Urothelium cell line (cell line): ENCODE results near the gene ZNF516.

Experiments used
- DNase-seq: peaks from one replicate; pipeline ENCODE4 v3.0.0; 2011; ENCODE audit warnings: low spot score, mixed read lengths
- FAIRE-seq: peaks from 2 replicates; lab custom pipeline; 2011; peaks lifted over from hg19 to GRCh38; lab: Jason Lieb, UNC

Gene ZNF516

GRCh38 chr18:76507830-76508385 is 12.9 kb upstream of the ZNF516 start:
- DNase-seq (no peak), FAIRE-seq (no peak)

DNA sequence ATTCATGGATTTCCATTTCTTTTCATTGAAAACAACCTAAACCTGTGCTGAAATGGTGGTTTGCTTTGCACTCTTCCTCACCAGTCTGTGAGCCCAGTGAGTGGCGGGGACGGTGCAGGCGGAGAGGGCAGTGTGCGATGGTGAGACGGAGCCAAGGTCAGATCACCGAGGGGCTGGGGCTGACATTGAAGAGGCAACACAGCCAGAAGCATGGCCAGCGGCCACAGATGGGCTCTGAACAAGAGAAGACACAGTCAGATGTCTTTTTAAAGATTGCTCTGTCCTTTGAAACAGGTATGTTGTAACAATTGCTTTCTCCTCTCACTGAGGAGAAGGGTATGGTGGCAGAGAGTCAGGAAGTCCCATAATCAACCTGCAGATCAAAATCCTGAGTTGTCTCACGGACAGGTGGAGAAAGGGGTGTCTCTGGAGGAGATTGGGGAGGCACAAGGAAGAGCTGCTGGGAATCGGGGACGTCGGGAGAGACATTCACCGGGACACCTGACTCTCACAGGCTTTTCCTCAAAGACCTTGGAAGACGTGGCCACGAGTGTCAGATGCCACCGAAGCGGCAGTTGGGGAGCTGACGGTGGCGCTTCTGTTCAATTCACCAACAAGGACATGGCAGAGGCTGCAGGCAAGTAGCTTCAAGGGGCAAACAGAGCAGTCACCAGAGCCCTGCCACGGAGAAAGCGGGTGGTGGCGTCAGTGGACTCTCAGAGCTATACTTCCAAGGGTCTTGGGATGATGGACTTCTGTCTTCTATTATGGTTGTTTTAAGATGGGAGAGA is 12.1 kb upstream of the ZNF516 start:
- DNase-seq (no peak), FAIRE-seq (no peak)

DNA sequence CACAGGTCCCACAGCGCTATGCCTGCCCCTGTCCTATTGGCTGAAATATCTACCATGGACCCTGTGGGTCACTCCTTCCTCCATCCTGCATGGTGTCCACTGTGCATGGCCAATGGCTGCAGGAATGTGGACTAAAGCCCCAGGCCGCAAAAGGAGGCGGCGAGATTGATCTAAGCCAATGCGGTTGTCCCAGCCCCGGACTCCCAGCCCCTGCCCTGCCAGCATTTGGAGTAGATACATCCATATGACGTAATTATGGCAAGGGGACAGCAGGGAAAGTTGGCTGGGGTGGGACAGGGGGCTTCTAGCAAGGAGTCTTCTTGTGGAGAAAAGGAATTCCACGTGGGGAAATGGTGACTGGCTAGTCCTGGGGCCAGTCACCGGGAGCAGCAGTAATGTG is 11.4 kb upstream of the ZNF516 start:
- FAIRE-seq: no peak

GRCh38 chr18:76505614-76506013 is 10.6 kb upstream of the ZNF516 start:
- DNase-seq (no peak), FAIRE-seq (no peak)

More for the DNA sequence above, 11.4 kb upstream of the ZNF516 start:
- DNase-seq: no peak

DNA sequence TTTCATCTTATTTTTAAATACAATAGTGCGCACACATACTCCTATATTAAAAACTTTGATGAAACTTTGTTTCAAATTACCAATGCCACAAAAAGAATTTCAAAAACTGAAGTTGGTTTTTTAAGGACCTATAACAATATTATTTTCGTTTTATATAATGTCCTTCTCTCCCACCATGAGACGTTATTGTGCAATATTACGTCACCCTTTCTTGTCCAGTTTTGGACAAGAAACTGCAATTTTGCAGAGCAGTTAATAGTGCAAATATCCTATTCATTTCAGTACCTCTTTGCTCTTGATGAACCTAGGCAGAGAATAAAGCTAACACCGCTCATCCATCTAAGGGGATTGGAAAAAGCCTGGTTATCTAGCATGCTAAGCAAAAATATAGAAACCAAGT is 9.7 kb upstream of the ZNF516 start:
- DNase-seq: no peak
- no peak for FAIRE-seq

GRCh38 chr18:76503649-76504386 is 8.8 kb upstream of the ZNF516 start:
- no peak for DNase-seq
- FAIRE-seq: no peak

- FAIRE-seq: no peak
- DNase-seq: no peak
Observed at GRCh38 chr18:76502551-76502950, 7.5 kb upstream of the ZNF516 start.

DNA sequence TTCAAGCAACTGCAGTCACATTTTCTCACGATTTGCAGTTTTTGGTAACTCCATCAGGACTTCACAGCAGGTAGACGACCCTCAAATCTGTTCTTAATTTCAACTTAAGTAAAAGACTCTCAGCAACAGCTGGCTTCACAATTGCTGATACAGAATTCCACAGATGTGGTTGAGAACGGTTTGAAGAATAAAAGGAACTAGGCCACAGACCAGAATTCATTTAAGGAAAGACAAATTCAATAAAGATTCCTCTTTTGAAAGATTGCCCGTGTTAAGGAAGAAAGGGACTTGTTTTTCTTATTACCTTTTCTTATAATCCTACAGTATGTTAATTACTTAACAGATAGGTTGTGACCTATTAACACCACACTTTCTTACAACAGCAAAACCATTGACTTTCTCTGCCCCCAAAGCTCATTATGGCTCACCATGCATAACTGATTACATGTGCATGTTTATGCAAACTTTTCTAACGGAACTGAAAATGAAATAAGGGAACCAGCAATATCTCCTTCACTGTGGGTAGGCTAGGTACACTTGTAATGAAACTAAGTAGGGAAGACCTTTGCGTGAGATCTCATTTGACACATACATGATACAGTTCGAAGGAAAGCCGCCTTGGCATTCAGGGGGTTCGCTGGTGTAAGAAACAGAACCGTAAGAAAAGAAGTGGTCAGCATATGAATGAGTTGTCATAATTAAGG is 4.7 kb upstream of the ZNF516 start:
- DNase-seq: no peak
- no peak for FAIRE-seq

DNA sequence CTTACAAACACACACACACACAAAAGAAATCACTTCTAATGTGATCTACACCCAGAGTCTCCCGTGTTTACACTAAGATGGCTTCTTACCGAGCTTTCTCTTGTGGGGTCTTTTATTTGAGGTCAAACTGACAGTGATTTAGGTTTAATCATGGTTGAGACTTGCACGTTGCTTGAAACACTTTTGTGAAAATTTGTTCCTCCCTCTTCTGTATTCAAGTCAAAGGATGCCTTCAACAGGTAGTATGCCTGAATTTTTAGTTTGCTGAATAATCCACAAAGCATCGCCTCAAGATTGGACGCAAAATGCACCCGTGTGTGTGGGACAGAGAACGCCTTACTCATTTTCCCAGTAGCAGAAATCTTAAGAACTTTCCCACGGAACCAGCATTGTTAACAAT is 4.0 kb upstream of the ZNF516 start:
- FAIRE-seq: no peak
- DNase-seq: no peak

DNA sequence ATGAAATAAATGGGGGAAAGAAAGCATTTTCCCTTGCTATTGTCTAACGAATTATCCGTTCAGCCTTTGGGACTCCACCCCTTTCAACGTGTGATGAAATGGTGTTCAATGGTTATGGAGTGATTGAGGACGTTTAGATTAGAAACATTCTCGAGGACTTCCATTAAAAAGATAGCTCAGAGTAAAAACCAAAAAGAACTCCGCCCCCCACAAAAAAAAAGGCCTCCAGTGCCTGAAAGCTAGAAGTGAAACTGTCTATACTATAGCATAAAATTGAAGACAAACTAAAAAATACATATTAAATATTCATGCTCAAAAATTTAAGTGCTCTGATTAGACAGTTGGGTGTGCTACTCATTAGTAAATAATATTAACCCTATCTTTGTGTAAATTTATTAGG is 3.0 kb upstream of the ZNF516 start:
- DNase-seq (no peak), FAIRE-seq (no peak)

DNA sequence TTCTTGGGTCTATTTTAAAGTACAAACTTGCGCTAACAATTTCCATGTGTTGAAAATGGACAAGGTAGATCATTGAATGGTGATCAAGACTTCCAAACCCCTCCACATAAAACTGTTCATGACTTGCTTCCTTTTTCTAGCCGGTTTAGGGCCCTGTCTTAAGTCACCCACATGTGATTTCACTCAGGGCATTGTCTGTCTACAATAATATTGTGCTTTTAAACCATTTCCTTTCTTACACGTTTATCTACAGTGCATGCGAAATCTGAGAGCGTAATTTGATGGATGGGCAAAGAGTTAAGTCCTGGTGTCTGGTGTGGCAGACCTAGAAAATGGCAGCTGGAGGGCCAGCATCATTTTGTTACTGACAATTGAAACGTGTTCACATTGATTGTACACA is 2.0 kb upstream of the ZNF516 start:
- DNase-seq (no peak), FAIRE-seq (no peak)

GRCh38 chr18:76496194-76496890 is 1.3 kb upstream of the ZNF516 start:
- FAIRE-seq (no peak), DNase-seq (no peak)

DNA sequence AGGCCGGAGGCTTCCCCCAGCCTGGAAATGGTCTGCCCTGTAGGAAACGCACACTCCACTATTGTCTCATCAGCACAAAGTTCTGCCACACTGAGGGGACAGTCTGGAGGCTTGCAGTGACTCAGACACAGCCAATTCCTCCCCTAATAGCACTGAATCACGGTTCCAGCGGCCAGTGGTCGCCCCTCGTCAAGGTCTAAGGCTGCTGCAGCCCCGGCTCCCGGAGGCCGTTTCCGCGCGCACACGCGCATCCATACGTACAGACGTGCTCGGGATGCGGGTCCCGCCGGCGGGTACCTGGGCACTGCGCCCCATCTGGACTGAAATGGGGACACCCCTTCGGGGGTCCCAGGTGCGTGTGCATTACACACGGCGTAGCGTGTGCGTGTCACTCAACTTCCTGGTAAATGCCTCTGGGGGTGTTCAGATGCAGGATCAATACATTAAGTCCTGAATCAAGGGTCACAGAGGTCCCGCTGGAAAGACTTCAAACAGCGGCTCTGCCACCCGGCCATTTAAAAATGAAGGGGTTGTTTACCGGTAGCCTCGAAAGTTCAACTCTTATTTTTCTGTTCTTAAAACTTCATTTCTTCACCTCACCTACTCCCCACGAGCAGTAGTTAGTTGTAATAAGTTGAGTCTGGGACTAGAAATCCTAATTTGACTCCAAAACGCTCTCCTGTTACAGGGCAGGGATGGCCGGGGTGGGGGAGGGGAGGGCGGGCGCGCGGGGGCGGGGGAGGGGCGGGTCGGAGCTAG is 572 bp upstream of the ZNF516 start:
- DNase-seq (peak; percentile 35), FAIRE-seq (no peak)

- DNase-seq: peak; percentile 20
Observed at GRCh38 chr18:76494231-76495005, 624 bp downstream of the ZNF516 start.

DNA sequence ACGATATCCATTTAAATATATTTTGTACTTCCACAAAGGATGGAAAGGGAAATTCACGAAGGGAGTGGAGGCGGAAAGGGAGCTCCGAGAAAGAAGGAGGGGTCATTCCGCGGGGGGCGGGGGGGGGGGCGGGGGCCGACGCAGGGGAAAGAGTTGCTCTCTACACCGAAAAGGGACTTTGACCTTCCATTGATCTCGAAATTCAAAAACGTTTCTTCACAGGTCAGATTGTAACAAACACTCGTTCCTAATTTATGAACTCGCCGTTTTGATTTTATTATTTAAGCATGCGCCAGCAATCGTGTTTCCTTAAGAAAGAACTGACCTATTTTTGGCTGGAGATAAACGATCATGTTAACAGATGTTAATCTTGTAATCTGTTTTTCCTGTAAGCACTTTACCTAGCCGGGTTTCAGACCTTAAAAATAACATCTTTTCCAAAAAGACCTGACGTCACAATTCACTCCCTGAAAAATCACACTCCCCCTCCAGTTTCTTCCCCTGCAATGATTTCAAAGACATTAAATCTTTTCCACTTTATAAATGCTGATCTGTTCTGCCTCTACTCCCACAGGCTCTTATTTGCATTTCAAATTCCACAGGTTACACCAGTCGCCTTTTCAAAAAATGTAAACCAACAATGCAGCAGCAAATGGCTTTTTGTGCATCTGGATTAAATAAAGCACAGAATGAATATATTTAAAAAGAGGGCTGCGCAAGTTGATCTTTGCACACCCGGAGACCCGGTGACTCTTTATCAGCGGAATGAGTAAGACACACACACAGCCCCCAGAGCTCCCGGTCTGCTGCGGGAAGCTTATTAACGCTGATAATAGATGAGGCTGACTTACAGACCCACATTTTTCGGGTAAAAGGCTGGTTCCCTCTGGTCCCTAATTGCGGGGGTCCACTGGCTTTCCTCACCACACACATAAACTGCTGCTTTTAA is 1.6 kb downstream of the ZNF516 start:
- DNase-seq (peak; percentile 76), FAIRE-seq (no peak)

More at GRCh38 chr18:76494231-76495005, 624 bp downstream of the ZNF516 start:
- no peak for FAIRE-seq

- DNase-seq (peak; percentile 95), FAIRE-seq (no peak)
Observed at GRCh38 chr18:76492669-76493212, 2.3 kb downstream of the ZNF516 start.

DNA sequence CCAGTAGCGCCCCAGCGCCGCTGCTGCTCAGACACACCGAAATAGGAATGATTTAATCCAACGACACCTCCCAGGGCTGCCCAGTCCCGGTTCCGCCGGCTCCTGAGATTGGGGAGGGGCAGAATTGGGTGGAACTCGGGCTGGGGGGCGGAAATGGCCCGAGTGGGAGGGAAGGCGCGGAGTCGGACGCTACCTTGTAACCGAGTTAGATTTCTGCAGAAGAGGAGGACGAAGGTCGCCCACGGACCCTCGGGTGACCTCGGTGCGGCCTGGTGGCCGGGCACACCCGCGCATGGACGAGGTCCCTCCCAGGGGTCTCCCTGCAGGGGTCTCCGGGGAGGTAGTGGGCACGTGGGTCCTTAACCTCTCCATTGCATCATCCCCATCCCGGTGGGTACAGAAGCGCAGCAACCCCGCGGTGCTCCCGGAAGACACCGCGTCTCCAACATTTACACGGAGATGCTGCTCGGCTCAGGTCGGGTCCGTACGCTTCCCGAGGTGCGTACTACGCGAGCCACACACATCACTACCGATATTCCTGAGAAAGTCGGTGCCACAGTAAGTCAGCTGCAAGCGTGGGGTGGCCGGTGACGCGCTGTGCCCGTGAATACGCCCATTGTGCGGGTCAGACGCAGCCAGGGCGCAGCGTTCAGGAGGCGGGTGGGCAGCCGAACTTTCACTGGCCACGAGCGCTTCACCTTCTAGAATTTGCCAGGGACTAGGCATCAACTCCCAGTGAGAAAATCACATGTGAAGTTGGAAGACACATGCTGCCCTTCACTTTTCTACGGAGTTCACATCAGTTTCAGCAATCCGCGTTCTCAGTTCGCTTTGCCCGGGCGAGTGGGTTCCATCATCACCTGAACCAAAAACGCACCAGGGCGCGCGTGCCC is 3.0 kb downstream of the ZNF516 start:
- FAIRE-seq: no peak
- DNase-seq: peak; percentile 18
